NCI-H1417 treated with DMSO at 0.1 percent for 48 hours (cell line): ENCODE measurements around the gene CLMN.
"Not testable (repeated sequence)": the region's sequence is repeated elsewhere in the genome, so short reads cannot be mapped to it uniquely, and the experiment has no call there.

Experiments used
- DNase-seq: peaks from one replicate; lab custom pipeline; 2025; lab: John Stamatoyannopoulos, UW

CLMN gene

DNA sequence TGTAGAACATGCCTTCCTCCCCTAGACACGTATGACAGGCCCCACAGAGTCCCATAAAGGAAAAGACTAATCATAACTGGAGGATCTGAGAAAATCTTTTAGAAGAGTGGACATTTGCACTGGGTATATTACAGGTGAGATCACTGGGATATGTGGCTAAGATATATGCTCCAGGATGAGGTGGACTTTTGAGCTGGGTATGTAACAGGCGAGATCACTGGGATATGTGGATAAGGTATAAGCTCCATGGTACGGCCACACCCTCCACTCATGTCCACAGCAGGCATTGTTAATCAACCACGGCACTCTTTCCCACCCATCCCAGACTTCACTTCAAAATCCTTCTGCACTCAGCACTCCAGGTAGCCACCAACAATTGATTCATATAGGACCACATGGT, 34.1 kb downstream of the CLMN start:
- DNase-seq: no peak

DNA sequence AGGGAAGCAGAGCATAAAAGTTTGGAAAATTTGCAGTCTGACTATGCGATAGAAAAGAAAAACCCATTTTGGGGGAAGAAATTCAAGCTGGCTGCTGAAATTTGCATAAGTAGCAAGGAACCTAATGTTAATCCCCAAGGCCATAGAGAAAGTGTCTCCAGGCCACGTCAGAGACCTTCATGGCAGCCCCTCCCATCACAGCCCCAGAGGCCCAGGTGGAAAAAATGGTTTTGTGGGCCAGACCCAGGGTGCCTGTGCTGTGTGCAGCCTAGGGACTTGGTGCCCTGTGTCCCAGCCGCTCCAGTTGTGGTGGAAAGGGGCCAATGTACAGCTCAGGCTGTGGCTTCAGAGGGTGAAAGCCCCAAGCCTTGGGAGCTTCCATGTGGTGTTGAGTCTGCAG, 35.9 kb downstream of the CLMN start:
- not testable (repeated sequence) for DNase-seq

DNA sequence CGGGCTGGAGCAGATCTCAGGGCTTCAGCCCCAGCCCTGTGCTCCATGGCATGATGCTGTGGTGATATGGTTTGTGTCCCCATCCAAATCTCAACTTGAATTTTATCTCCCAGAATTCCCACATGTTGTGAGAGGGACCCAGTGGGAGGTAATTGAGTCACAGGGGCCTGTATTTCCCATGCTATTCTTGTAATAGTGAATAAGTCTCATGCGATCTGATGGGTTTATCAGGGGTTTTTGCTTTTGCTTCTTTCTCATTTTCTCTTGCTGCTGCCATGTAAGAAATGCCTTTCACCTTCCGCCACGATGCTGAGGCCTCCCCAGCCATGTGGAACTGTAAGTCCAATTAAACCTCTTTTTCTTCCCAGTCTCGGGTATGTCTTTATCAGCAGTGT, 36.7 kb downstream of the CLMN start:
- DNase-seq: not testable (repeated sequence)

DNA sequence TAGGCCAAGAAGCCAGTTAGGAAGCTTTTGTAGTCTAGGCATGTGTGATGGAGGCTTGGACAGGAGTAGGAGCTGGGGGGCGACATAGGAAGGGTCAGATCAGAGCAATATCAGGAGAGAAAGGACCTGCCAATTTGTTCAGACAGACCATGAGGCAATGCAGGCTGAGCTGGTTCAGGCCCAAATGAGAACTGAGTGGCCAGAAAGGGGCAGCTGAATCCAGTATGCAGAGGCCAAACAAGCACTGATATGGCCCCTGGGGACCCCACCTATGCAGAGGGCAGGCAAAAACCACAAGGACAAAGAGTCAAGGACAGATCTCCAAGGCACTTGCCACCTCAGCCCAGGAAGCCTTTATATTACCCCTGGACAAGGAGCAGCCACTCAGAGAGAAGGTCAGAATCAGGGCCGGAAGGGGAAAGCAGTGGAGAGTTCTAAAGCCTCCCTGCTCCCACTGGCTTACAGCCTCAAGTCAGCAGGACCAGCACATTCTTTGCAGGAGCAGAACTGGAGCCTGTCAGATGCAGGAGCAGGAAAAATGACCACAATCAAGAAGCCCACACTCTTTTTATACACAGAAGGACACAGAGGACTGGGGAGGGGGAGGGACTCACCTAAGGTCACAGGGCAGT, 37.2 kb downstream of the CLMN start:
- no peak for DNase-seq

DNA sequence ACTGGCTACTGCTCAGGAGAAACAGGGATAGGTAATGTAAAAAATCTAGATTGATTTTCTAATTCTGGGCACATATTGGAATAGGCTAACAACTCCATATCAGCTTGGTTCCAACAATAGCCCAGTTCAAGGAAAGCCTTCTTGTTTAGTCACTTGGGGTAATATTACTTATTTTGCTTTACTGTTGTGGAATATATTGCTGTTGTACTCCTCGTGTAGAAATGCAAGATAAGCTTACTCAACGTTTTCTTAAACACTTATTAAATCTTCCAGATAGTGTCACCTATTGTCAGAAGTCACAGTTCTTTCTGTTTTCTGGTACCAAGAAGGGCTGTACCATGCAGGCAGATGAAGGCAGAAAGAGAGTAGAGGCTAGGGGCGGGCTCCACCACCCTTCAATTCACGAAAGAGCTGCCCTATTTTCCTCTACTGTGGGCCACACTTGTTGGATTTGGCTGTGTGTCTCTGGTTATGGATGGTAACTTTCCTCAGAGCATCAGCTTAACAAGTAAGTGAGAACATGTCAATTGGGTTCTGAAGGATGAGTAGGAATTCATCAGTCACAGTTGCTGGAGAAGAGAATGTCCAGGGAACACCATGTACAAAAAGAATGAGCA, 38.0 kb downstream of the CLMN start:
- no peak for DNase-seq

DNA sequence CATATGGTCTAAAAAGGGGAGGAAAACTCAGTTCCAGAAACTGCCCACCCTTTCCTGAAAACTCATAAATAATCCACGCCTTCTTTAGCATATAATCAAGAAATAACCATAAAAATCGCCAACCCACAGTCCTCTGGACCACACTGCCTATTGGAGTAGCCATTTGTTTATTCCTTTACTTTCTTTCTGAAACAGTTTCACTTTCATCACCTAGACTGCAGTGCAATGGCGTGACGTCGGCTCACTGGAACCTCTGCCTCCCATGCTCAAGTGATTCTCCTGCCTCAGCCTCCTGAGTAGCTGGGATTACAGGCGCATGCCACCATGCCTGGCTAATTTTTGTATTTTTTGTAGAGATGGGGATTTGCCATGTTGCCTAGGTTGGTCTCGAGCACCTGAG, 44.2 kb downstream of the CLMN start:
- DNase-seq: no peak

DNA sequence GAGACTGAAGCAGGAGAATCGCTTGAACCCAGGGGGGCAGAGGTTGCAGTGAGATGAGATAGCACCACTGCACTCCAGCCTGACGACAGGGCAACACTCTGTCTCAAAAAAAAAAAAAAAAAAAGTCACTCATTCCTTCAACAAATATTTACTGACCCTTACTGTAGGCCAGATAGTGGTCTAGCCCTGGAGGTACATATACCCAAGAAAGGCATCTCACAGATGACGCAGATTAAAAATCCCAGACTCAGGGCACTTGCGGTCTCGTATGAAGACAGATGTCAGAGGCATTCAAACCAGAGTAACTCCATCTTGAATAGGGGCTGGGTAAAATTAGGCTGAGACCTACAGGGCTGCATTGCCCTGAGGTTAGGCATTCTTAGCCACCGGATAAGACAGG, 44.8 kb downstream of the CLMN start:
- DNase-seq: no peak

DNA sequence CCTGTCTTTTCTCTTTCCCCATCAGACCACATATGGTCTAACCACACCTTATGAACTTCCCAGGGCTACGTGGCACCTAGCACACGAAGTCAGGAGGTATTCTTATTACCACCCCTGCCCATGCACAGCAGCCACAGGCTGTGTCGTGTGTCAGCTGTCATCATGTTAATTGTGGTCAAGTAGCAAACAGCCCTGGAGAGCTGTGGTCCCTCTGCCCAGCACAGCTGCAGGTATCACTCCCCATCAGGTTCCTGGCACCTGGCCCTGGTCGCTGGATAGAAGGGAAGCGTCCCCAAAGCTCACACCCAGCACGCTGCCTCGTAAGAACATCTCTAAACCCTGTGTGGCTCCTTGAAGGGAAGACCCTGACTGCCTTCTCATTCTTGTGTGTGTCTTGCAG, 45.4 kb downstream of the CLMN start:
- DNase-seq: no peak

DNA sequence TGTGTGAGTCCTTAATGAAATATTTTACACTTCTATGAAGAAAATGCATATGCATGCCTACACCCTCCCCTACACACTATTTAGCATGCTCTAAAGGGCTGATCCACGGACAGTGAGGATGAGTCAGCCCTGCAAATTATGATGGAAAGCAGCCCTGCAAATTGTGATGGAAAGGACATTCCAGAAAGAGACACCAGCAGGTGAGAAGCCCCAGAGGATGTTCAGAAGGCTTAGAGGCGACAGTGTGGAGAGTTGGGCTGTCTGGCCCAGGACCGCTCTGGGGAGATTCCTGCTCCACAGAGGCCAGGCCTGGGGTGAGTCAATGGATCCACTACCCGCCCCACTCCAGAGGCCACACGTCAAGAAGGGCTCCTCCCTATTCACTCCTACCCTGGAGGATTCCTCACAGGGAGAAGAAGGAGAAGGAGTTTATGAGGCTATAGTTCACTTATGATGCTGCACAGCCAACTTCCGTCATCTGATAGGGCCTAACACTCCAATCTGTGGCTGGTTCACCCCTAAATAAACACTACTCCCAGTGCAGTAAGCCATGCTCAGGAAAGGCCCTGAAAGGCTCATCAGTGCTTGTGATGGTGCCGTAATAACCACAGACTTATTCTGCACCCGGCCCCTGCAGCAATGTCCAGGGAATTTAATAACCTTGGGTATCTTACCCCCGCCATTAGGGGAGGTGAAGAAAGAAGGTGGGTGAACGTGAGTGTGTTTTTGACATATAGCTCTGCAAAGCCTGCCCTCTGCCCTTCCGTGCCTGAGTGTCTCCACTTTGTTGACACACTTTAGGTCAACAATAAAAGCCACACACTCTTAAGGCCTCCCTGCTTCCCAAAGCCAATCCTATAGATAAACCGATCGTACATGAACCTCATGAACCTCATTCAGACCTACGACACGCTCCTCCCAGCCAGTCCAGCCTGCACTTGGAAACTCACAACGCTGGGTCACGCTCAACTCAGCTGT, 46.4 kb downstream of the CLMN start:
- DNase-seq: no peak

DNA sequence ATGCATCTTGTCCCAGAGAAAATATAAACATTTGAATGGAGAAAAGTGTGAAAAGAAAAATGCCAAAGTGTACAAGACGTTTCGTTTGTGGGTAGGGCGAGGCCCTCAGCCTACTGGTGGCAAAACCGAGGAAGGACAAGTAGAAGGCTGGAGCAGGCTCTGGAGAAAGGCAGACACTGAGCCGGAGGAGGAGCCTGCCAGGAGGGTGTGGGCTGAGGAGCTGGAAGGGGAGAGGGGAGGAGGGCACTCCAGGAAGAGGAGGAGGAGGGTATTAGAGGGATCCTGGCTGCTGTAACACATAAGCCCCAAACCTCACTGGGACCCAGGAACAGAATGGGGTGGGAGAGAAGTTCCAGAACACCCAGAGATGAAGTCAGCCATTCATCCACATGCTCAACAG, 47.7 kb downstream of the CLMN start:
- DNase-seq: no peak

DNA sequence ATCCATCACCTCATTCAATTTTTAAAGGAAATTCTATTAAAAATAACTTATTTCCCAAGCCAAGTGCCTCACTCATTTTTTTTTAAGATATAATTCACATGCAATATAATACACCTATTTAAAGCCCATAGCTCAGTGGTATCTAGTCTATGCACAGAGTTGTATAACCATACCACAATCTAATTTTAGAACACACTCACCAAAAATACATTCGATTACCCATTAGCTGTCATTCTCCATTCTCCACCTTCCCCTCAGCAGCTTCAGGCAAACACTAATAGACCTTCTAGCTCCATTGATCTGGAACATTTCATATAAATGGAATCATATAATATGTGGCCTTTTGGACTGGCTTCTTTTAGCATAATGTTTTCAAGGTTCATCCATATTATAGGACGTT, 49.5 kb downstream of the CLMN start:
- DNase-seq: no peak

DNA sequence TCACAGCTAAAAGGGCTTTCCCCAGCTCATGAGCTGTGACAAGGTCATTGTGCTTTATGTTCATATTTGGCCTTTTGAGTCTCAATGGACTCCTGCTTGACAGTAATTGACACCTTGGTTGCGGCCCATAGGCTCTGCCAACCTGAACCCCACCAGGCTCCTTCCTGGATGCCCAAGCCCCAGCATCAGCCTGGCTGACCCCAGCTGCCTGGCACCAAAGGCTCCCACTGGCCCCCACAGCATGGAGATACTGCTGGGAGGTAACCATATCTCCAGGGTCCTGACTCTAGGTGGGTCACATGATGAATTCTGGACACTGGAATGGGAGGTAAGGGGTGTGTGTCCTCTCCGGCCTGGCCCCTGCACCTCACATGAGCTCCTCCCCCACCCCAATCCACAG, 50.2 kb downstream of the CLMN start:
- DNase-seq: no peak

DNA sequence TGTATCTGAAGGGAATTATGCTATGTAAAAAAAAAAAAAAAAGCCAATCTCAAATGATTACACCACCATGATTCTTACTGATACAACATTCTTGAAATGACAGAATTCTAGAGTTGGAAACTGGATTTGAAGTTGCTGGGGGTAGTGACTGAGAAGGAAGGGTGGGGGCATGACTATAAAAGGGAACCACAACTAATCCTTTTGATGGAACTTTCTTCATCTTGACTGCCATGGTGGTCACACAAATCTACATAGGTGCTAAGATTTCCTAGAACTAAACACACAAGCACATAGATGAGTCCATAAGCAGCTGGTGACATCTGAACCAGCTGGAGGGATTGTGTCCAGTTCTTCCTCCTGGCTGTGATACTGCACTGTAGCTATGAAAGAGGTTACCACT, 51.4 kb downstream of the CLMN start:
- no peak for DNase-seq

DNA sequence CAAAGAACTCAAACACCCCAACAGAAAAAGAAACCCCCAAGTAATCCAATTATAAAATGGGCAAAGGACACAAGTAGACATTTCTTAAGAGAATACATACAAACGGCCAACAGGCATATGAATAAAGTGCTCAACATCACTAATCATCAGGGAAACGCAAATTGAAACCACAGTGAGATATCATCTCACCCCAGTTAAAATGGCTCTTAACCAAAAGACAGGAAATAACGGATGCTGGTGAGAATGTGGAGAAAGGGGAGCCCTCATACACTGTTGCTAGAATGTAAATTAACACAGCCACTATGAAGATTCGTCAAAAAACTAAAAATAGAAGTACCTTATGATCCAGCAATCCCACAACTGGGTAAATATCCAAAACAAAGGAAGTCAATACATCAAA, 52.4 kb downstream of the CLMN start:
- no peak for DNase-seq

DNA sequence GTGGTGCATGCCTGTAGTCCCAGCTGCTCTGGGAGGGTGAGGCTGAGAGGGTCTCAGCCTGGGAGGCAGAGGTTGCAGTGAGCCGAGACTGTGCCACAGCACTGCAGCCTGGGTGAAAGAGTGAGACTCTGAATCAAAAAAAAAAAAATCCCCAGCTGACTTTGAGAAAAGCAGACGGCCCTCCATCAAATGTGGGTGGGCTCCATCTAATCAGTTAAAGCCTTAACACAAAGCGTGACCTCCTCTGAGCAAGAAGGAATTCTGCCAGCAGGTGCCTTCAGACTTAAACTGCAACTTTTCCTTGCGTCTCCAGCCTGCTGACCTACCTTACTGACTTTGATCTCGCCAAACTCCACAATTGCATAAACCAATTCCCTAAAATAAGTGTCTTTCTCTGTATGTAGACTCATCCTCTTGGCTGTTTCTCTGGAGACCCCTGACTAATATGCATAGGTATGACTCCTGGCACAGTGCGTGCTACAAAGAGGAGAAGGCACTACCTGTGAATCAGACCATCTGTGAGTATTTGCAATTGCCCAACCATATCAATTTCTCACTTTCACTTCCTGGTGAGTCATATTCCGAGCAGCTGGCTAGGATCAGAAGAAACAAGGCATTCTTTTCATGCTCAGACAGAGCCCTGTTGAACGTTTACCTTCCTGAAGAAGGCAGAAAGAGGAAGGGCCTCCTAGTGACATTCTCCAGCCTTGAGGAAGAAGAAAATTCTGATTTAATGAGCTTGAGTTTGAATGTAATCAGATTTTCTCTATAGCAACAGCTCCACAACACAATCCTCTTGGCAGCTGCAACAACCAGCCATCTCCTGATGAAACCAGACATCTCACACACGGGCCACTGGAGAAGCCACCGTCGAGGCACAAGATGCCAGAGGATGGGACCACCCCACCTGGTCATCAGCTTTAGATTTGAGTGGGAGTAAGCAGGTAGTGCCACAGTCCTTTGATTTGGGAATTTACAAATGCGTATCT, 54.3 kb downstream of the CLMN start:
- DNase-seq: no peak

DNA sequence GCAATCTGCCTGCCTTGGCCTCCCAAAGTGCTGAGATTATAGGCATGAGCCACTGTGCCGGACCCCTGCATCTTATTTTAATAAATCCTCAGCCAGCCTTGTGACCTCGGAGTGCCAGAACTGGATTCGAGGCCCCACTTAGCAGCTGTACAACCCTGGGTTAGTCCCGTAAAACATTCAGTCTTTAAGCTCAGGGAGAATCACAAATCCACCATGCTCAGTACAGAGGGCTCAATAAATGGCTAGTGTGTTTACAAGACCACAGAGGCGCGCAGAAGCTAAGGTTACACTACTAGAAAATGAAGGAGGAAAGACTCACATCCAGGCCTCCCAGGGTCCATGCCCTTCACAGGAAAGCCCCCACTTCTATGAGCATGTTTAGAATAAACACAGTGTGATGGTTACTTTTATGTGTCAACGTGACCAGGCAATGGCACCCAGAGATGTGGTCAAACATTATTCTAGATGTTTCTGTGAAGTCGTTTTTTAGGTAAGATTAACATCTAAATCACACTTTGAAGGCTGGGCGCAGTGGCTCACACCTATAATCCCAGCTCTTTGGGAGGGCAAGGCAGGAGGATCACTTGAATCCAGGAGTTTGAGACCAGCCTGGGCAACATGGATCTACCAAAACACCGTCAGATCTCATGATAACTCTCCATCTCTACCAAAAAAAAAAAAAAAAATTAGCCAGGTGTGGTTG, 55.3 kb downstream of the CLMN start:
- no peak for DNase-seq

DNA sequence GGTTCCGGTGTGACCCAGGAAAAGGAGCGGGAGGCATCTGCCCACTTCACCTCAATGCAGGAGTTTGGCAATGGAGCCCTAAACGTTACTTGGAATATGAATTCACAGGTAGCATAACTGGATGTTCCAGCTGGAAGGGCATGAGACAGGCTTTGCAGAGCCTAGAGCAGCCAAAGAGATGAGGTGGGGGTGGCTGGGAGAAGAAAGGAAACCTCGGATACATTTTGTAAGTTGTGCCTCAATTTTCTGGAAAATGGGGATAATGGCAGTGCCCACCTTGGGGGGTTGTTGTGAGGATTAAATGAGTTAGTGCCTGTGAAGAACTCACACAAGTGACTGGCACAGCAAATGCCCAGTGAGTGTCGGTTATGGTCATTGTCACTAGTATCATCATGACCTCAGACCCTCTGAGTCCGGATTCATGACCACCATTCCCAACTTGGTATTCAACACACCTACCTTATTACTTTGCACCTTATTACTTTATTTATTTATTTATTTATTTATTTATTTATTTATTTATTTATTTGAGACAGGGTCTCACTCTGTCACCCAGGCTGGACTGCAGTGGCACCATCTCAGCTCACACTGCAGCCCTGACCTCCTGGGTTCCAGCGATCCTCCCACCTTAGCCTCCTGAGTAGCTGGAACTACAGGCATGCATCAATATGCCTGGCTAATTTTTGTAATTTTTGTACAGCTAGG, 56.0 kb downstream of the CLMN start:
- DNase-seq: no peak

DNA sequence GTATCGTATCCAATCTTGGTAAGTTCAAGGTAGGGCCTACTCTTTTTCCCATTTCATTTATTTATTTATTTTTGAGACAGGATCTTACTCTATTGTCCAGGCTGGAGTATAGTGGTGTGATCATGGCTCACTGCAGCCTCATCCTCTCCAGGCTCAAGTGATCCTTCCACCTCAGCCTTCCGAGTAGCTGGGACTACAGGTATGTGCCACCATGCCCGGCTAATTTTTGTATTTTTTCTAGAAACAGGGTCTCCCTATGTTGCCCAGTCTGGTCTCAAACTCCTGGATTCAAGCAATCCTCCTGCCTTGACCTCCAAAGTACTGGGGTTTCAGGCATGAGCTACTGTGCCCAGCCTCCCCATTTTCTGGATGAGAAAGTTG, 57.2 kb downstream of the CLMN start:
- no peak for DNase-seq

DNA sequence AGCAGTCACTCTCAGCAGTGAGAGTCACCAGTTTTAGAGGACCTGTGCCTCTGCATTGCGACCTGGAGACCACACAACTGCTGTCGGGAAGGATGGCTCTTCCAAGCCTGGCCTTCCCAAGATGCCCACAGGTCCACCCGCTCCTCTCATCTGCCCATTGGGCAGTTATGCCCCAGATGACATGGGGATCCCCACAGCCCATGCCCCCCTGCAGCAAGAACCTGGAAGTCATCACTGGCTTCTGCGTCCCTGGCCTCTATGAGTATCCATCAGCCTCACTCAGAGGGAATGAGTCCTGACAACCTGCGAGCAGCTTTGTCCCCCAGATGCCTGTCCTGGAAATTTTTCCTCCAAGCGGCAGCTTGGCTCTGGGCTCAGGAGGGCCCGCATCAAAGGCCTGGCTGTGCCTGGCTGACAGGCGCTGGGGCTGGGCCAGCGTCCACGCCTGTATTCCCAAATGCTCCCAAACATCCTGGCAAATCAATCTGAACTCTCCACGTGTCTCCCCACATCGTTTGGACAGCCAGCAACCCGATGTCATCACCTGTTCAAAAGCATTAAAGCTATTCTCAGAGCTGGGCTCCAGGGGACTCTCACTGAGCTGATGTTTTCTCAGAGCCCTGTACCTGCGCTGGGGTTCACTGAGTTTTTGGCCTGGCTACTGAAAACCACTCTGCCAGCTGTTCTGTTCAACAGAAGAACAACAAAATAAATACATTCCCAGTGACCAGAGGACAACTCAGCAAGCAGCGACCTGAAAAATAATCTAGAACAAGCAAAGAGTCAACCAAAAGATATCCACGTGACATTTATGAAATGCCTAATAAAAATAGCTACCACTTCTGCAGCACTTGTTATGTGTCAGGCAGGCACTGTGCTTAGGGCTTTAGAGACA, 57.8 kb downstream of the CLMN start:
- DNase-seq: no peak
